ENCODE results near the gene CCDC107. TPM values are rescaled to one million over a fixed set of nuclear protein-coding genes. Genes with fewer than 3 reads are reported as not detected.

The CCDC107 gene
- total and polyA plus RNA-seq, 9 of the 15 experiments (the other 6 are each of a cell fraction or from before 2014, with no cell fraction given), result 0.35 to 11.3 (median 6.9) TPM; not detected in 1

DNA sequence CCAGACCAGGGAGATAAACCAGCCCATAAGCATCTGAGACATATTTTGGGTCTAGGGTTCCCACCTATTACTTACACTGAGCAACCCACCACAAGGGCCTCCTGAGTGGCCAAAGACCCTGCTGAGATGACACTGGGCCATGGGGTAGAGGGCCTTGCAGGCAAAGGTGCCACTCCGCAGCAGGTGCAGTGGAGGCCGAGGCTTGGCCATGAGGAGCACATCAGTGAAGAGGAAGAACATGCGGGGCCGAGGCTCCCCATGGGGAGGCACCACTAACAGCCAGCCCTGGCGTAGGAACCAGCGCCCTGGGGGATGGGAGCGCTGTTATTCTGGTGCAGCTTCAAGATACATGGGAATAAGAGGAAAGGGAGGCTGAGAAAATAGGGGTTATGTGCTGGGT lies 4.3 kb downstream of the CCDC107 start:
- 78% methylated on average over 5 of the region's 7 CpGs for WGBS (ENCODE audit: insufficient coverage, low coverage, missing lambda C conversion rate)
- TF ChIP-seq POLR2G (IDR thresholded peaks at IDR 0.05; ENCODE audit: low read depth, low read length) (peak; percentile 43; the same call in 1 of the 2 replicates), PHTF2 (CRISPR knock-in tag; IDR thresholded peaks at IDR 0.05) (no peak), RBFOX2 (IDR thresholded peaks at IDR 0.05; ENCODE audit: low read depth, low read length) (peak; percentile 33; the same call in 1 of the 2 replicates)
- Histone ChIP-seq H3K36me3 (ENCODE audit: control insufficient read depth, insufficient read depth, low read length) (peaks cover 36% of the 10 kb centered on the region; the same call in 2 of the 3 replicates), H3K9me3 (replicated peaks; ENCODE audit: control insufficient read depth, insufficient read depth, low read depth, low read length) (no peaks in the 10 kb centered on the region), H3K9ac (ENCODE audit: insufficient read depth in 1 of 2, low read depth in 2 of 2, low read length in 2 of 2) (no peak overlapping the region; a peak in 1 of 4 replicates), H3K4me2 (ENCODE audit: insufficient read depth, low read length) (no peak overlapping the region), H3K9me1 (ENCODE audit: control insufficient read depth, insufficient read depth, low read length) (no peaks in the 10 kb centered on the region), H4K20me1 (replicated peaks; ENCODE audit: control insufficient read depth, insufficient read depth, low read length) (no peaks in the 10 kb centered on the region), H3K79me2 (ENCODE audit: control insufficient read depth, insufficient read depth, low read length) (peaks cover 26% of the 10 kb centered on the region), H3K27ac (ENCODE audit: extremely low read depth, low read depth, low read length) (no peak overlapping the region), H3K27me3 (ENCODE audit: control insufficient read depth in 2 of 2, insufficient read depth in 2 of 2, low read length in 2 of 2) (no peaks in the 10 kb centered on the region), H2AFZ (ENCODE audit: low read depth, low read length) (no peak overlapping the region), H3K4me3 (no peak overlapping the region), H3K4me1 (replicated peaks in 1 of 2; ENCODE audit: control insufficient read depth in 2 of 2, insufficient read depth in 2 of 2, low read length in 2 of 2) (peaks cover 22 to 30% of the 10 kb centered on the region in 2 experiments)
- BruUV-seq (replicated peaks), result no TSS peak
- ChIA-PET POLR2A (interaction anchor here (1.0 kb wide), 1 partner anchor 54 kb away, joined by 3 read pairs; no protein-coding TSS in a partner anchor), CTCF (ENCODE audit: low intra/inter-chr PET ratio) (no interaction called here)
- intact Hi-C loops (cut with micrococcal nuclease), result loop anchor here (10.0 kb wide), 1 partner anchor 152 kb away; the partner anchor contains the start of genes HINT2 and SPAG8
- ATAC-seq (no peak), DNase-seq (ENCODE audit: extremely low read depth in 1 of 4, low spot score in 3 of 4) (no peak), FAIRE-seq (no peak)
- in situ Hi-C loops (cut with MboI), result no loop called here

Data from K562 (cell line).